Stimulated activated CD4-positive, alpha-beta T cell treated with anti-CD3 and anti-CD28 coated beads, Interleukin-12 subunit alpha, Interleukin-12 subunit beta, amount 100 ng/mL, for 48 hours (primary cell): ENCODE data around the gene ADAMTSL3.

Experiments
- DNase-seq, 3 donors: peaks; one replicate each; pipeline ENCODE4 v3.0.0-alpha.2; 2020; ENCODE audit warnings: low read depth in 2 of 3, low spot score in 1 of 3

ADAMTSL3 gene

GRCh38 chr15:83654379-83655236 is 685 bp downstream of the ADAMTSL3 start:
- DNase-seq, result no peak

- DNase-seq, result no peak
Measured at GRCh38 chr15:83655237-83655616, 1.3 kb downstream of the ADAMTSL3 start.

DNA sequence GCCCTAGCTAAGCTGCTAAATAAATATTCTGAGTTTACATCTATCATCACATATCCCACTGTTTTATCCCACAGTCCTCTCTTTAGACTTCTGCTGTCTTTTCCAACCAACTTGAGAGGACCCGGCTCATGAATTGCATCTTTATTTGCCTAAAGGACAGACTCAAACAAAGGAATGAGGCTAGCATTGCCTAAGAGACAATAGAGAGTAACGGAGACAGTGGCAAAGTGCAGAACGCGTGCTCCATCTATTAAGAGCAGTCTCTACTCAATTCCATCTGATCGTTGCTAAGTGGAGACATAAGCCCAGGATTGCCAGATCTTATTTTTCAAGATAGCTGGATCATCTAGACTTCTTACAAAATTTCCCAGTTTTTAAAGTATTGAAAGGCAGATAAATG is 2.3 kb downstream of the ADAMTSL3 start:
- DNase-seq, result no peak

DNA sequence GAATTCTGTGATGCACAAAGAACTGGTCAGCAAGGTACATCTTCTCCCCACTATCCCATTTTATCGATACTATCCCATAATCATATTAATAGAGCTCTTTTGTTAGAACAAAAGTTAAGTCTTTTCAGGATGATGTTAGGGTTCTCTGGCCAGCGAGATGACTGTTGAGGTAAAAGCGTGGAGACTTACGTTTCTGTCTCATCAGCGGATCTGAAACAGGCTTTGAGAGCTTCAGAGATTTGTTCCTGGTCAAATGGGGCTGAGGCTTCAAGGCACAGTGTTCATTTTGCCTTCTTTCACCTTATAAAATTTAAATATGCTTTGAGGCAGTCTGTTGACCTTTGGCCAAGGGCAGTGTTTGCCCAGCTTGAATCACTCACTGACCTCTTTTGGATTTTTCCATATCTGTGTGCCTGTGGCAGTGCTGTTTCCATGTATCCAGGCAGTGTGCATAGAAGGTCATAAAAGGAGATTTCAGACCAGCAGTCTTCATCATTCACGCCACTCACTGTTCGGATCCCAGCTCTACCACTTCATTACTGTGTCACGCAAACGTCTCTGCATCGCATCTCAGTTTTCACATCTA is 3.1 kb downstream of the ADAMTSL3 start:
- DNase-seq, result no peak

DNA sequence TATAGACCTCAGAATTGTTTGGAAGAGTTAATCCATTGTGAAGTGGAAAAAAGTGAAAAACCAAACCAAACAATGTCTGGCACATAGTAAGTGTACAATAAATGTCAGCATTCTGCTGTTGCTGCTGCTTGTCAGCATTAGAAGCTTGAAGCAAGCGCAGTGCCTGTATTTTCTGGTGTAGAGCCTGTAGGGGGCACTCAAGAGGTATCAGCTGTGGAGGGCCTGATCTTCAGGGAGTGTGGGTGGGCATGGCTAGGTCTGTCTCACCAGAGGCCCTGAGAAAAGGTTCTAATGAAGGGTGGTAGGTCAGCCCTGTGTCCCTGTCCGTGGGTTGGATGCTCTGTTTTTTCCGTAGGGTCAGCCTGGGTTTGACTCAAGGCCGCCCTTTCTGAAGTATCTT is 3.6 kb downstream of the ADAMTSL3 start:
- DNase-seq, result no peak

DNA sequence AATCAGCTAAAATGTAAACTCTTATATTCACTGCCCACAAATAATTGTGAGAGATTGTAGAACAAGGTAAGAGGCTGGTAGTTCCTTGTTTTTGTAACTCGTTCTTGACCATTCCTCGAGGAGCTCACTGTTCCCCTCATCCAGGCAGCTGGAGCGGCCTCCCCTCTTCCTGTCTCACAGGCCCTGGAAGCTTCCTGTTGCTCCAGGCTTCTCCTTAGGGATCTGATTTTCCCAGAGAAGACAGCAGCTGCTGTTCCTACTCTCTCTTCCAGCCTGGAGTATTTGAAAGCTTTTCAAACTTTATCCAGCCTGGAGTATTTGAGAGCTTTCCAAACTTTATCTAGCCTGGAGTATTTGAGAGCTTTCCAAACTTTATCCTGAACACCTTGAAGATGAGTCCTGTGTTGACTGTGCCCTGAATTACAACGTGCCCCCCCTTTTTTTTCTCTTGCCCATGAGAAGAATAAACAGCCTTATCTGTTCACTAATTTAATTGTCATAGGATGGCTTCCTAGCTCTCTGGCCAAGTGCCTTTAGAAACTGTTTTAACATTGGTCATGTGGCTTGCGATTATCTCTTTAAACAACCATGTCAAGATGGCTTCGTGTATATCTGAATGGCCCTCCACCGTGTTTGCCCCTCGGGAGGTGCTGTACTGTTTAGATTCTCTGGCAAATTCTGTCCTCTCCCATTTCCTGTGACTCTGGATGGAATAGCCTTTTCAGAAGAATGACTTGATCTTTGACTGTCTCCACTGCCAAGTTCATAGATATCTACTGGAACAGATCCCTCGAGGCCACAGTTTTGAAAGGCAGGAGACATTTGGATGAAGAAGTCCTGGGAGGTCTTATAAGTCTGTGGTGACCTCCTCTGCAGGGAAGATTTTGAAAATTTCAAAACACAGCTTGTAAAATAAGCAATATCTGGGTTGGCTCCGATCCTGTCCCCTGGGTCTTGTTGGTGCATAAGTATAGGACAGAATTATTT is 4.8 kb downstream of the ADAMTSL3 start:
- no peak for DNase-seq

DNA sequence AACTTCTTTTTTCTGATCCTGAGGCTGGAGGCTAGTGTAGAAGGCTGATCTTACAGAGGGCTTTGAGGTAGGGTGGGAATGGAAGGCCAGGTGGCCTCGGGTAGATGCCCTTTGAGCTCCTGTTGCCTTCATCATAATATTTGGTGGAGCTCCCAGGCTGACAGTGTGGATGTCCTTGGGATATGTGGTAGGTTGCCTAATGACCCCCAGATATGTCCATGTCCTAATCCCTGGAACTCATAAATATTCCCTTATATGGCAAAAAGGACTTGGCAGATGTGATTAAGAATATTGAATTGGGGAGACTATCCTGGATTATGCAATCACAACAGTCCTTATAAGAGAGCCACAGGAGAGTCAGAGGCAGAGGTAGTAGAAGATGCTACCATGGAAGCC is 5.5 kb downstream of the ADAMTSL3 start:
- no peak for DNase-seq

DNA sequence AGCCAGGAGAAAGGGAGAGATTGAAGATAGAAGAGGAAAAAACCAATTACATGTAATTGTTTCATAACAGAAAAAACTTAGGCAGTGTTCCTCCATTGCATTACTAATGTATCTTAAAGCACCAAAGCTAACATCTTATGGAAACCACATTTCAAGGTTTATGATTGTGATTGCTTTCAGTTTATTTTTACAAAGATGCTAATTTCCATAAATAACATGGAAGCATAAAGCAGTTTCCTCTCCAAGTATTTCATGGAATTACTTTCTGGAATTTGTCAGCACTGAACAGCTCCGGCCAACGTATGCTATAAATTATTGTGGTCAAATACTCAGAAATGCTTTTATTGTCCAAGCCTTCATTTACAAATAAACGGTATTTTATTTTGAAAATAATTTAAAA is 11.6 kb downstream of the ADAMTSL3 start:
- no peak for DNase-seq

GRCh38 chr15:83670672-83671229 is 16.8 kb downstream of the ADAMTSL3 start:
- no peak for DNase-seq

DNA sequence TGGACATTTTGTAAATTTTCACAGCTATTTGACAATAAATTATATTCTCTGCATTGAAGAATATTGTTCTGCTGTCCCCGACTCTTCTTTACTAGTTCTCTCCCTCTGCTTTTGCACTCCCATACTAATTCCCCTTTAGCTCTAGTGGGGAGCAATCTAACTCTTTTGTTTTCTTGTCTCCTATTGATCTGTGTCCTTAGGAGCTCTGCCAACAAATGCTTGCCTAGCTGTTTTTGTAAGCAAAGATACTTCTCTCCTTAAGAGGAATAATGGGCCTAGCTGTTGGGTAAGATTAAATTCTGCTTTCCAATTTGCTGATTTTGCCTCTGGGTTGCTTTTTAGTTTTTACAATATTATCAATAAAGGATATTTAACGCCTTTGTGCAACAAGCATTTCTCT is 17.7 kb downstream of the ADAMTSL3 start:
- DNase-seq, result no peak

DNA sequence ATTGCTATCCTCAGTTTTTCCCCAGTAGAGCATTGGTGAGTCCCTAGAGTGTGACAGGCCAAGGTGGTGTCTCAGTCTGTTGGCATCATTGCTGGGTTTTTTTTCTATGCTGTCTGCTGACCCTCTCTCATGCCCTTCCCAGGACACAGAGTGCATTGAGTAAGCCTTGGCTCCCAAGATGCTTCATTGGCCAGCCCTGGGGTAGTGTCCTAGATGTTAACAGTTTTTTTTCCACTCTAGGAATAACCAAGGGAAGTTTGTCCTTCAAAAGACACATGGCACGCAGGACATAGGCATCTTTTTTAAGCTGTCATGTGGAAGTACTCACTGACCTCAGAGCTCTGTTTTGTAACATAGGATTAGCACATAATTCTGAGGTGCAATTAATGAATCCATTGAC is 19.5 kb downstream of the ADAMTSL3 start:
- DNase-seq, result no peak

- DNase-seq, result no peak
Measured at GRCh38 chr15:83682476-83683088, 28.7 kb downstream of the ADAMTSL3 start.

GRCh38 chr15:83685916-83686332 is 32.0 kb downstream of the ADAMTSL3 start:
- DNase-seq, result no peak

GRCh38 chr15:83688201-83688600 is 34.3 kb downstream of the ADAMTSL3 start:
- no peak for DNase-seq

DNA sequence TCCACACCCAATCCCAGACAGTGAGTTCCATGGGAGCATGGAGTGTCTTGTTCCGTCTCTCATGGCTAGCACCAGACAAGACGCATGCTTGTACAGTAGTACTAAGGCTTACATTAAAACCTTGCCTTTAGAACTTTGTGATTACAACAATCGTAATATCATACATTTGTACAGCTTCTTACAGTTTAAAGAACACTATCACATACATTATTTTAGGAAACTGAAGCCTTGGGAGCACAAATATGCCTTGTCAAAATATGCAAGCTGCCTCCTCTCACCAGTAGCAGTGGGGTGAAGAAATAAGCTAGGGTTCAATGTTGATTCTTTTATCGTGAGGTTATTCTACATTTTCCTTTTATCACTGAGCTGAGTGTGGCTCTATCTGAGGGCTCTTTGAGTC is 36.8 kb downstream of the ADAMTSL3 start:
- DNase-seq, result no peak

- no peak for DNase-seq
Measured at GRCh38 chr15:83692746-83693581, 39.0 kb downstream of the ADAMTSL3 start.

DNA sequence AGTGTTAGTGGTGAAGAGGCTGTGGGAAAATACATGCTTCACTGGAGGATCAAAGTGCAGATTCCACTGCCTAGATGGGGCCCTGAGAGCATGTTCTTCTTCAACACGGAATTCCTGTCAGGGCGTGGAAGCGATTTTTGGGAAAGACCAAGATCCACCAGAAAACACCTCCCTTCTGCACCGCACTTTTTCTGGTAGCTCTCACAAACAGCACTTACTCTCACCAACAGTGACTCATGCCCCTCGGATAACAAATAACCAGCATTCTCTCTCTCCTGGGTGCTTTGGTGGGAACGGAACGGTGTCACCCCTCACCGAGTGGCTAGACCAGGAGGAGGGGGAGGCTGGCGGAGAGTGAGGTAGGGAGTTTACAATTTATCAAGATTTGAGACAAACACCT is 40.1 kb downstream of the ADAMTSL3 start:
- no peak for DNase-seq

DNA sequence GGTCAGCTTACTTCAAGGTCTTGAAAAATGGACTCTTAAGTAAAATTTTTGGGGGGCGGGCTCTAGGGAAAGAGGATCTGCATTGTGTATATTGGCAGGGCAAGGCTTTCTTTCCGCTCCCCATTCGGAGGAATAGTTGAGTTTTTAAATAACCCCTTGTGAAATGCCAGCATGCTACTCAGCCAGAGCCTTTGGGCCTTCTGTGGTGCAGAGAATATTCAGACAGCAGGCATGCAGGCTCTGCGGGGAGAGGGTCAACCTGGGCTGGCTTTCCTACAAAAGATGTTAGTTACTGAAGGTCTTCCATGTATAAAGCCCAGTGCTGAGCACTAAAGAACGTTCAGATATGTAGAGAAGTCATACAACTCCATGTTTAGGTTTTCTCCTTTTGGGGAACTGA is 40.6 kb downstream of the ADAMTSL3 start:
- no peak for DNase-seq

DNA sequence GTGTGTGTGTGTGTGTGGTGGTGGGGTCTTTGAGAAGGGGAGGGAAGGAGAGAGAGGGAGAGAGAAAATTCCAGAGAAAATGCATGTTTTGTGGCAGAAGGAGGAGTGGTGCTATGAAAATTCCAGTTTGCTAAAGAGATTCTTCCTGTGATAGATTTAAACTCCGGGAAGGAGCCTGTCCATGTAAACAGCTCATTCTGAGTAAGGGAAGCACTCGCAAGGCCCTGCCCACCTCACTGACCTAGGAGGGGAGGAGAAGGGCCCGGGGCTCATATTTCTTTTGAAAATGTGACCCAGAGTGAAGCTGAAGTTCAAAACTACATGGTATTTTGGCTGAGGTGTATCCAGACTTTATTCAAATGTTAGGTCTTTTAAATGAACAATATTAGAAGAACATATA is 41.3 kb downstream of the ADAMTSL3 start:
- DNase-seq, result no peak

DNA sequence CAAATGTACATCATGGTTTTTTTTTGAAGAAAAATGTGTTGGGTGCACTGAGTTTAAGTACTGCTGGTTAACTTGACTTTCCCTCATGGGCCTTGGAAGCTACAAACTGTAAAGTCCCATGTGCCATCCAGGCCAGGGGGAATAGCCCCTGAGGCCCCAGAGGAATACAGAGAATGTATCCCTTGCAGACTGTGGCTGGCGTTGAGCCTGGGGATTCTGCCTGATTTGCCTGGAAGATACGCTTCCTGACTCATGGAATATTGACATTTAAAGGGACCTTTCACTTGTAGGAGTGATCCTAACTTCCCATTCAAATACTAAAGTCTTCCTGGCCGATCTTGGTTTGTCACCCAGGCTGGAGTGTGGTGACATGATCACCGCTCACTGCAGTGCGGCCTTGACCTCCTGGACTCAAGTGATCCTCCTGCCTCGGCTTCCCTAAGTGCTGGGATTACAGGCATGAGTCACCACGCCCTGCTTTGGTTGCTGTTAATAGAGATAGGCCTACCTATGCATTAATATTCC is 42.0 kb downstream of the ADAMTSL3 start:
- no peak for DNase-seq
